Stimulated activated CD4-positive, alpha-beta T cell treated with anti-CD3 and anti-CD28 coated beads, Interleukin-12 subunit alpha, Interleukin-12 subunit beta, amount 100 ng/mL, for 24 hours (primary cell): ENCODE data around the gene MMD2.

Source experiments
- DNase-seq, 2 experiments: peaks; one replicate each; pipeline ENCODE4 v3.0.0-alpha.2; 2020; ENCODE audit warnings: low read depth in 2 of 2

MMD2 gene

GRCh38 chr7:4959306-4959705 is 319 bp upstream of the MMD2 start:
- no peak for DNase-seq

- no peak for DNase-seq
Observed at GRCh38 chr7:4957847-4958476, 1.0 kb downstream of the MMD2 start.

GRCh38 chr7:4951903-4952636 is 6.9 kb downstream of the MMD2 start:
- DNase-seq = no peak

- no peak for DNase-seq
Observed at GRCh38 chr7:4951304-4951703, 7.7 kb downstream of the MMD2 start.

GRCh38 chr7:4948402-4948801 is 10.6 kb downstream of the MMD2 start:
- no peak for DNase-seq

- no peak for DNase-seq
Observed at GRCh38 chr7:4945949-4946348, 13.0 kb downstream of the MMD2 start.

- no peak for DNase-seq
Observed at GRCh38 chr7:4944939-4945338, 14.0 kb downstream of the MMD2 start.

- DNase-seq = no peak
Observed at GRCh38 chr7:4943297-4943696, 15.7 kb downstream of the MMD2 start.

GRCh38 chr7:4939971-4940728 is 18.8 kb downstream of the MMD2 start:
- DNase-seq = no peak

GRCh38 chr7:4937411-4937810 is 21.6 kb downstream of the MMD2 start:
- no peak for DNase-seq

GRCh38 chr7:4934419-4935025 is 24.5 kb downstream of the MMD2 start:
- DNase-seq = no peak

GRCh38 chr7:4931943-4932342 is 27.0 kb downstream of the MMD2 start:
- no peak for DNase-seq

- no peak for DNase-seq
Observed at GRCh38 chr7:4929005-4929404, 30.0 kb downstream of the MMD2 start.

- no peak for DNase-seq
Observed at GRCh38 chr7:4928445-4928844, 30.5 kb downstream of the MMD2 start.

GRCh38 chr7:4919969-4920766 is 38.8 kb downstream of the MMD2 start:
- DNase-seq = no peak

GRCh38 chr7:4916113-4916512 is 42.9 kb downstream of the MMD2 start:
- DNase-seq = no peak

GRCh38 chr7:4911111-4911828 is 47.7 kb downstream of the MMD2 start:
- DNase-seq = no peak

- no peak for DNase-seq
Observed at GRCh38 chr7:4906682-4907081, 52.3 kb downstream of the MMD2 start.

GRCh38 chr7:4905171-4905570 is 53.8 kb downstream of the MMD2 start:
- no peak for DNase-seq

- DNase-seq = no peak
Observed at GRCh38 chr7:4904346-4904745, 54.6 kb downstream of the MMD2 start.

GRCh38 chr7:4895766-4896165 is 63.2 kb downstream of the MMD2 start:
- DNase-seq = no peak
